ENCODE results near the gene TRPM8. TPM values are rescaled to one million over a fixed set of nuclear protein-coding genes. Genes with fewer than 3 reads are reported as not detected.
A peak's percentile ranks its signal among the peaks of the same experiment; 100 is the strongest.

TRPM8 gene
- total and polyA plus RNA-seq, 2 donors from 2014 or later: 2.5 TPM; not detected in 1

DNA sequence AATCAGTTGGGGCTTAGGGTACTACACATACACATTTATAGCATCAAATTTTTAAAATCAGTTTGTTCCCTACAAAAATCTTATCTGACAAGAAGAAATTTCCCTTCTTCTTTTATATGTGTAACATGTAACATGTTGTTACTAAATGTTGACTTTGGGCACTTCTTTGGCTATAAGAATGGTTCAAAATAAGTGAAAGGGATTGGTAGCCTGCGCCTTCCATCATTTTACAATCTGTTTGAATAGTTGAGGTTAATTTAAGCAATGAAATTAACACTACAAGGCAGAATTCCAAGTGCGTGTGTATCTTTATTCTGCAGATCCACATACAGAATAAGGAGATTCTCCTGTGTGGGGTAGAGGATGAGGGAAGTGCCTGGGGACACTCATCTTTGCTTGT is 103.2 kb downstream of the TRPM8 start:
- intact Hi-C loops (cut with DNase I): no loop called here
- FAIRE-seq: no peak
- H3K4me3 ChIP-seq (ENCODE audit: low read length in 3 of 3): no peak overlapping the region

DNA sequence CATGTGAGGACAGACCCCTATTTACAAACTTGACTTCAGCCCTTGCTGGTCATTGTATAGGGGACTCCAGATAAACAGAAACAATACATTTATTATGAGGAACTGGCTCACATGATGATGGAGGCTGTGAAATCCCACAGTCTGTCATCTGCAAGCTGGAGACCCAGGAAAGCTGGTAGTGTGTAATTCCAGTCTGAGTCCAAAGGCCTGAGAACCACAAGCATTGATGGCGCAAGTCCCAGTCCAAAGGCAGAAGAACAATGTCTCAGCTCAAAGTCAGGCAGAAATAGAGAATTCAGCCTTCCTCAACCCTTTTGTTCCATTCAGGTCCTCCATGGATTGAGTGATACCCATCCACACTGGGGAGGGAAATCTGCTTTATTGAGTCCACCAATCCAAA is 105.3 kb downstream of the TRPM8 start:
- Histone ChIP-seq H3K9me3 (ENCODE audit: control insufficient read depth in 2 of 3, insufficient read depth in 1 of 3, low read length in 3 of 3) (no peaks in the 10 kb centered on the region), H3K4me1 (ENCODE audit: control insufficient read depth in 2 of 3, insufficient read depth in 2 of 3, low read depth in 1 of 3, low read length in 3 of 3) (peaks cover 0 to 2% (median 0%) of the 10 kb centered on the region in 3 donors), H3K9ac (ENCODE audit: low read length in 3 of 3) (no peak overlapping the region), H3K27me3 (ENCODE audit: control insufficient read depth, insufficient read depth, low read length) (no peaks in the 10 kb centered on the region), H3K36me3 (ENCODE audit: control insufficient read depth in 2 of 3, insufficient read depth in 3 of 3, low read length in 3 of 3) (no peaks in the 10 kb centered on the region), H3K4me3 (ENCODE audit: low read length in 3 of 3) (no peak overlapping the region), H3K27ac (ENCODE audit: low read depth in 2 of 2, low read length in 2 of 2) (no peak overlapping the region)
- TF ChIP-seq, protein P1, sequence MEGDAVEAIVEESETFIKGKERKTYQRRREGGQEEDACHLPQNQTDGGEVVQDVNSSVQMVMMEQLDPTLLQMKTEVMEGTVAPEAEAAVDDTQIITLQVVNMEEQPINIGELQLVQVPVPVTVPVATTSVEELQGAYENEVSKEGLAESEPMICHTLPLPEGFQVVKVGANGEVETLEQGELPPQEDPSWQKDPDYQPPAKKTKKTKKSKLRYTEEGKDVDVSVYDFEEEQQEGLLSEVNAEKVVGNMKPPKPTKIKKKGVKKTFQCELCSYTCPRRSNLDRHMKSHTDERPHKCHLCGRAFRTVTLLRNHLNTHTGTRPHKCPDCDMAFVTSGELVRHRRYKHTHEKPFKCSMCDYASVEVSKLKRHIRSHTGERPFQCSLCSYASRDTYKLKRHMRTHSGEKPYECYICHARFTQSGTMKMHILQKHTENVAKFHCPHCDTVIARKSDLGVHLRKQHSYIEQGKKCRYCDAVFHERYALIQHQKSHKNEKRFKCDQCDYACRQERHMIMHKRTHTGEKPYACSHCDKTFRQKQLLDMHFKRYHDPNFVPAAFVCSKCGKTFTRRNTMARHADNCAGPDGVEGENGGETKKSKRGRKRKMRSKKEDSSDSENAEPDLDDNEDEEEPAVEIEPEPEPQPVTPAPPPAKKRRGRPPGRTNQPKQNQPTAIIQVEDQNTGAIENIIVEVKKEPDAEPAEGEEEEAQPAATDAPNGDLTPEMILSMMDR (IDR thresholded peaks at IDR 0.05; ENCODE audit: borderline replicate concordance, extremely low read depth, insufficient read depth): no peak
- intact Hi-C loops (cut with DNase I): no loop called here
- DNase-seq (no peak), FAIRE-seq (no peak)

More for the DNA sequence above, 103.2 kb downstream of the TRPM8 start:
- no peaks in the 10 kb centered on the region for H3K9me3 ChIP-seq (ENCODE audit: control insufficient read depth in 2 of 3, insufficient read depth in 1 of 3, low read length in 3 of 3)
- H3K27me3 ChIP-seq (ENCODE audit: control insufficient read depth, insufficient read depth, low read length): no peaks in the 10 kb centered on the region
- no peaks in the 10 kb centered on the region for H3K36me3 ChIP-seq (ENCODE audit: control insufficient read depth in 2 of 3, insufficient read depth in 3 of 3, low read length in 3 of 3)
- no peaks in the 10 kb centered on the region for H3K4me1 ChIP-seq (ENCODE audit: control insufficient read depth in 2 of 3, insufficient read depth in 2 of 3, low read depth in 1 of 3, low read length in 3 of 3)
- TF ChIP-seq, protein P1 (IDR thresholded peaks at IDR 0.05; ENCODE audit: borderline replicate concordance, extremely low read depth, insufficient read depth): no peak
- DNase-seq: no peak
- no peak overlapping the region for H3K9ac ChIP-seq (ENCODE audit: low read length in 3 of 3)
- H3K27ac ChIP-seq (ENCODE audit: low read depth in 2 of 2, low read length in 2 of 2): no peak overlapping the region

DNA sequence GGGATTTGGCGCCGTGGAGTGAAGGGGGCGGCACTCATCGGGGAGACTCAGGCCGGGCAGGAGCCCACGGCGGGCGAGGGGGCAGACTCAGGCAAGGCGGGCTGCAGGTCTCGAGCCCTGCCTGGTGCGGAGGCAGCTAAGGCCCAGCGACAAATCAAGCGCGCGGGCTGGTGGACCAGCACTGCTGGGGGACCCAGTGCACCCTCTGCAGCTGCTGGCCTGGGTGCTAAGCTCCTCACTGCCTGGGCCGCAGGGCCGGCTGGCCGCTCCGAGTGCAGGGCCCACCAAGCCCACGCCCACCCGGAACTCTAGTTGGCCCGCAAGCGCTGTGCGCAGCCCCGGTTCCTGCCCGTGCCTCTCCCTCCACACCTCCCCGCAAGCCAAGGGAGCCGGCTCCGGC is 107.1 kb downstream of the TRPM8 start:
- intact Hi-C loops (cut with DNase I): no loop called here
- Histone ChIP-seq H3K4me1 (ENCODE audit: control insufficient read depth in 2 of 3, insufficient read depth in 2 of 3, low read depth in 1 of 3, low read length in 3 of 3) (peaks cover 0 to 2% (median 0%) of the 10 kb centered on the region in 3 donors), H3K4me3 (ENCODE audit: low read length in 3 of 3) (no peak overlapping the region), H3K9ac (ENCODE audit: low read length in 3 of 3) (no peak overlapping the region), H3K27ac (ENCODE audit: low read depth in 2 of 2, low read length in 2 of 2) (no peak overlapping the region), H3K36me3 (ENCODE audit: control insufficient read depth in 2 of 3, insufficient read depth in 3 of 3, low read length in 3 of 3) (no peaks in the 10 kb centered on the region), H3K9me3 (ENCODE audit: control insufficient read depth in 2 of 3, insufficient read depth in 1 of 3, low read length in 3 of 3) (no peaks in the 10 kb centered on the region), H3K27me3 (ENCODE audit: control insufficient read depth, insufficient read depth, low read length) (no peaks in the 10 kb centered on the region)
- TF ChIP-seq, protein P1 (IDR thresholded peaks at IDR 0.05; ENCODE audit: borderline replicate concordance, extremely low read depth, insufficient read depth): no peak
- FAIRE-seq (no peak), DNase-seq (no peak)

DNA sequence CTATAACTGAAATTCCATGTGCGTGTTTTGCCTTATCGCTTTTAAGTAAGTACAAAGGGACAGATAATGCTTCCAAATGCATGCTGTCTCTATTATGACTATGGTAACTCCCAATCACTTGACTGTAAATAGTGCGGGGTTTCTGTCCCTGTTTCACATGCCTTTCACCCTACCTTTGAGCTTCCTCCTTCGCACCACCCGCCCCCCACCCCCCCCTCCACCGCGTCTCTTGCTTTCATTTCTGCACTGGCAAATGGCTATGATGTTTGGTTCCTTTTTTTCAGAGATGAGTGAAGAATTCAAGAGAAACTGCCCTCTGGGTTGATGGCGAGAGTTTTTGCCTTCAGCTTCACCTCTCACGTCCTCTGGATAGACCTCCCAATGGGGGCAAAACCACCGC is 108.3 kb downstream of the TRPM8 start:
- intact Hi-C loops (cut with DNase I): no loop called here
- H3K27ac ChIP-seq (ENCODE audit: low read depth in 2 of 2, low read length in 2 of 2): no peak overlapping the region
- TF ChIP-seq, protein P1 (IDR thresholded peaks at IDR 0.05; ENCODE audit: borderline replicate concordance, extremely low read depth, insufficient read depth): no peak
- H3K36me3 ChIP-seq (ENCODE audit: control insufficient read depth in 2 of 3, insufficient read depth in 3 of 3, low read length in 3 of 3): no peaks in the 10 kb centered on the region
- H3K9ac ChIP-seq (ENCODE audit: low read length in 3 of 3): no peak overlapping the region
- no peaks in the 10 kb centered on the region for H3K27me3 ChIP-seq (ENCODE audit: control insufficient read depth, insufficient read depth, low read length)
- peaks cover 0 to 2% (median 0%) of the 10 kb centered on the region in 3 donors for H3K4me1 ChIP-seq (ENCODE audit: control insufficient read depth in 2 of 3, insufficient read depth in 2 of 3, low read depth in 1 of 3, low read length in 3 of 3)
- FAIRE-seq (no peak), DNase-seq (peak in 2 of 5 donors; percentile 3)
- no peaks in the 10 kb centered on the region for H3K9me3 ChIP-seq (ENCODE audit: control insufficient read depth in 2 of 3, insufficient read depth in 1 of 3, low read length in 3 of 3)
- H3K4me3 ChIP-seq (ENCODE audit: low read length in 3 of 3): peak overlapping the region in 2 of 3 donors; percentile 34 to 38

Measured in kidney (tissue), 14 donors.